H1 (cell line): Measurements from ENCODE around the gene MRPL33. TPM values are rescaled to one million over a fixed set of nuclear protein-coding genes. Genes with fewer than 3 reads are reported as not detected.

Experiments used
- CTCF ChIA-PET: fragments of 300-600 bp; sonication (Branson Sonifier 250); formaldehyde crosslinking; loops from one replicate; lab custom pipeline; 2021; ENCODE audit not compliant: partially characterized antibody; lab: Charles Lee
- POLR2A ChIA-PET: fragments of 300-600 bp; sonication (Branson Sonifier 250); formaldehyde crosslinking; loops from one replicate; lab custom pipeline; 2021; ENCODE audit warnings: inconsistent platforms; ENCODE audit not compliant: partially characterized antibody; lab: Charles Lee
- DNase-seq, 2 experiments: peaks; one replicate each; pipeline versions ENCODE4 v3.0.0 to v3.0.0-alpha.2; 2010 to 2022; ENCODE audit warnings: low spot score in 2 of 2, low read depth in 1 of 2, mixed read lengths in 1 of 2
- FAIRE-seq: peaks from 2 replicates; lab custom pipeline; 2011; peaks lifted over from hg19 to GRCh38; lab: Jason Lieb, UNC
- H2AFZ ChIP-seq: 2 replicates; pipeline ENCODE4 v1.8.1; 2012; ENCODE audit warnings: low read length, inconsistent platforms
- H2AK5ac ChIP-seq: 2 replicates; pipeline ENCODE4 v1.6.1; 2013; ENCODE audit warnings: low read depth, low read length
- H2BK120ac ChIP-seq: replicated peaks from 2 replicates; pipeline ENCODE3; 2013; ENCODE audit warnings: low read depth, low read length, inconsistent platforms
- H2BK12ac ChIP-seq: 2 replicates; pipeline ENCODE4 v1.6.1; 2013; ENCODE audit warnings: low read depth, low read length
- H2BK15ac ChIP-seq: 2 replicates; pipeline ENCODE4 v1.6.1; 2013; ENCODE audit warnings: low read length
- H2BK20ac ChIP-seq: 2 replicates; pipeline ENCODE4 v1.6.1; 2013; ENCODE audit warnings: low read length
- H2BK5ac ChIP-seq: 2 replicates; pipeline ENCODE4 v1.6.1; 2013; ENCODE audit warnings: low read depth, low read length
- H3K14ac ChIP-seq: 2 replicates; pipeline ENCODE4 v1.6.1; 2013; ENCODE audit warnings: inconsistent platforms; ENCODE audit not compliant: insufficient read length
- H3K18ac ChIP-seq: 2 replicates; pipeline ENCODE4 v1.6.1; 2013; ENCODE audit warnings: low read length; ENCODE audit errors: extremely low read depth
- H3K23ac ChIP-seq: 2 replicates; pipeline ENCODE4 v1.6.1; 2013; ENCODE audit warnings: inconsistent platforms; ENCODE audit not compliant: insufficient read length
- H3K23me2 ChIP-seq: 2 replicates; pipeline ENCODE4 v1.6.1; 2013; ENCODE audit warnings: low read depth, low read length
- H3K27ac ChIP-seq: 2 replicates; pipeline ENCODE4 v1.6.1; 2011; ENCODE audit warnings: low read depth, low read length, inconsistent platforms
- H3K27me3 ChIP-seq, 4 experiments: replicated peaks in 1 of 4; 1 replicate in 1 of 4; 2 replicates in 3 of 4; pipeline versions ENCODE4 v1.6.1 to v1.8.1; 2011 to 2013; ENCODE audit warnings: low read length in 3 of 4, mild to moderate bottlenecking in 3 of 4, inconsistent platforms in 2 of 4, mixed read lengths in 2 of 4, moderate library complexity in 1 of 4; ENCODE audit not compliant: control insufficient read depth in 3 of 4, insufficient read depth in 3 of 4; ENCODE audit errors: extremely low read depth in 1 of 4
- H3K36me3 ChIP-seq, 4 experiments: 2 replicates each; pipeline versions ENCODE4 v1.6.1 to v1.8.1; 2011 to 2013; ENCODE audit warnings: mild to moderate bottlenecking in 4 of 4, low read length in 3 of 4, moderate library complexity in 2 of 4, control low read depth in 1 of 4, inconsistent platforms in 1 of 4; ENCODE audit not compliant: insufficient read depth in 4 of 4, control insufficient read depth in 2 of 4
- H3K4ac ChIP-seq: replicated peaks from 2 replicates; pipeline ENCODE3; 2013; ENCODE audit warnings: low read length, low read depth, mixed read lengths, inconsistent platforms; ENCODE audit not compliant: insufficient read length
- H3K4me1 ChIP-seq, 4 experiments: replicated peaks in 1 of 4; 1 replicate in 1 of 4; 2 replicates in 3 of 4; pipeline versions ENCODE4 v1.6.1 to v1.8.1; 2011 to 2013; ENCODE audit warnings: low read length in 3 of 4, inconsistent platforms in 2 of 4, mixed read lengths in 1 of 4; ENCODE audit not compliant: insufficient read depth in 4 of 4, control insufficient read depth in 3 of 4
- H3K4me2 ChIP-seq, 2 experiments: 2 replicates each; pipeline versions ENCODE4 v1.6.1 to v1.8.1; 2011 to 2013; ENCODE audit warnings: low read depth in 2 of 2, low read length in 2 of 2, control low read depth in 1 of 2, inconsistent platforms in 1 of 2, mild to moderate bottlenecking in 1 of 2; ENCODE audit not compliant: insufficient read depth in 1 of 2
- H3K4me3 ChIP-seq, 4 experiments: fragments of 200-600, 300-600 bp in 1 of 4; sonication (generic), shearing (Covaris generic), sonication (Bioruptor Twin) in 1 of 4; 2 replicates each; pipeline versions ENCODE4 v1.5.1 to v1.8.1; 2011 to 2016; ENCODE audit warnings: low read length in 4 of 4, low read depth in 3 of 4, control low read depth in 2 of 4, inconsistent platforms in 2 of 4, mild to moderate bottlenecking in 2 of 4, mixed read lengths in 1 of 4, moderate library complexity in 1 of 4; ENCODE audit not compliant: insufficient read depth in 2 of 4; ENCODE audit errors: extremely low read depth in 1 of 4
- H3K56ac ChIP-seq: replicated peaks from 2 replicates; pipeline ENCODE3; 2013; ENCODE audit warnings: low read depth, mild to moderate bottlenecking, mixed read lengths, low read length, inconsistent platforms; ENCODE audit not compliant: insufficient read length
- H3K79me1 ChIP-seq: 2 replicates; pipeline ENCODE4 v1.6.1; 2013; ENCODE audit warnings: low read depth, low read length, control low read depth
- H3K79me2 ChIP-seq, 2 experiments: 2 replicates each; pipeline versions ENCODE4 v1.6.1 to v1.8.1; 2012 to 2013; ENCODE audit warnings: low read length in 2 of 2, mild to moderate bottlenecking in 2 of 2, inconsistent platforms in 1 of 2; ENCODE audit not compliant: insufficient read depth in 2 of 2, control insufficient read depth in 1 of 2
- H3K9ac ChIP-seq, 4 experiments: replicated peaks in 1 of 4; 1 replicate in 1 of 4; 2 replicates in 3 of 4; pipeline versions ENCODE4 v1.6.1 to v1.8.1; 2011 to 2013; ENCODE audit warnings: low read depth in 3 of 4, low read length in 3 of 4, control low read depth in 2 of 4, mild to moderate bottlenecking in 2 of 4, moderate library complexity in 2 of 4, inconsistent platforms in 1 of 4; ENCODE audit errors: extremely low read depth in 1 of 4
- H3K9me3 ChIP-seq, 2 experiments: 2 replicates each; pipeline versions ENCODE4 v1.6.1 to v1.8.1; 2012 to 2013; ENCODE audit warnings: mild to moderate bottlenecking in 2 of 2, moderate library complexity in 2 of 2, control low read depth in 1 of 2, inconsistent platforms in 1 of 2, low read depth in 1 of 2, low read length in 1 of 2, mixed read lengths in 1 of 2; ENCODE audit not compliant: insufficient read depth in 2 of 2
- H4K20me1 ChIP-seq, 2 experiments: replicated peaks in 1 of 2; 2 replicates each; pipeline versions ENCODE3 to v1.8.1; 2011 to 2013; ENCODE audit warnings: inconsistent platforms in 2 of 2, low read length in 2 of 2, mild to moderate bottlenecking in 1 of 2; ENCODE audit not compliant: insufficient read depth in 2 of 2, control insufficient read depth in 1 of 2
- H4K5ac ChIP-seq: 2 replicates; pipeline ENCODE4 v1.6.1; 2013; ENCODE audit warnings: low read length, low read depth, mixed read lengths, inconsistent platforms; ENCODE audit not compliant: insufficient read length
- H4K8ac ChIP-seq: 2 replicates; pipeline ENCODE4 v1.8.0; 2013; ENCODE audit warnings: mild to moderate bottlenecking, moderate library complexity, low read length, inconsistent platforms; ENCODE audit not compliant: insufficient read depth; ENCODE audit errors: extremely low read depth
- H4K91ac ChIP-seq: replicated peaks from 2 replicates; pipeline ENCODE3; 2013; ENCODE audit warnings: low read length, mixed read lengths, inconsistent platforms; ENCODE audit not compliant: insufficient read length
- CBX5 ChIP-seq: fragments of 300-800, 300-1000 bp; sonication (generic); IDR thresholded peaks from 2 replicates; pipeline ENCODE4 v1.7.1; 2016; ENCODE audit warnings: antibody characterized with exemption, low read length, low read depth
- CBX8 ChIP-seq: fragments of 300-800, 300-1000 bp; sonication (generic); IDR thresholded peaks from 2 replicates; pipeline ENCODE4 v1.7.1; 2016; ENCODE audit warnings: low read depth, low read length, borderline replicate concordance
- CREB1 ChIP-seq: IDR thresholded peaks from 2 replicates; pipeline ENCODE4 v1.6.1; 2012; ENCODE audit warnings: inconsistent platforms
- CTBP2 ChIP-seq: IDR thresholded peaks from 2 replicates; pipeline ENCODE4 v1.7.0; 2011; ENCODE audit warnings: borderline replicate concordance, mild to moderate bottlenecking, moderate library complexity, mixed read lengths, low read length; ENCODE audit not compliant: insufficient read depth, insufficient read length
- CTCF ChIP-seq, 3 experiments: IDR thresholded peaks; 1 replicate in 2 of 3; 2 replicates in 1 of 3; pipeline versions ENCODE4 v1.5.1 to v1.6.1; 2011; ENCODE audit warnings: low read length in 3 of 3, mild to moderate bottlenecking in 3 of 3, inconsistent platforms in 2 of 3, low read depth in 1 of 3, moderate library complexity in 1 of 3; ENCODE audit not compliant: insufficient read depth in 1 of 3; ENCODE audit errors: control extremely low read depth in 1 of 3
- HDAC2 ChIP-seq, 2 experiments: fragments of 300-600 bp in 1 of 2; sonication (generic) in 1 of 2; IDR thresholded peaks; 2 replicates each; pipeline ENCODE4 v1.6.1; 2011 to 2012; ENCODE audit warnings: low read depth in 2 of 2, low read length in 2 of 2, mild to moderate bottlenecking in 2 of 2, moderate library complexity in 2 of 2, borderline replicate concordance in 1 of 2, inconsistent platforms in 1 of 2
- MAFK ChIP-seq: IDR thresholded peaks from 2 replicates; pipeline ENCODE4 v1.6.1; 2012; ENCODE audit warnings: low read depth, mild to moderate bottlenecking, improper control_type of control experiment, low read length
- MAX ChIP-seq: IDR thresholded peaks from 2 replicates; pipeline ENCODE4 v1.6.1; 2012; ENCODE audit warnings: inconsistent platforms
- RFX5 ChIP-seq: IDR thresholded peaks from 2 replicates; pipeline ENCODE4 v1.6.1; 2011; ENCODE audit warnings: low read depth, low read length, improper control_type of control experiment, borderline replicate concordance
- SIRT6 ChIP-seq: IDR thresholded peaks from one replicate; pipeline ENCODE4 v1.7.1; 2012; ENCODE audit warnings: low read length, inconsistent platforms
- SP2 ChIP-seq: IDR thresholded peaks from 2 replicates; pipeline ENCODE4 v1.6.1; 2012; ENCODE audit warnings: mild to moderate bottlenecking, low read length, inconsistent platforms
- WGBS, 2 experiments: shearing (Covaris generic) in 1 of 2; methylation state at CpG; one replicate each; pipeline versions ENCODE4 v1.1.6 to v1.1.7; 2013 to 2015; ENCODE audit warnings: low lambda C conversion rate in 2 of 2, mixed read lengths in 2 of 2, inconsistent platforms in 1 of 2, low coverage in 1 of 2, missing lambda C conversion rate in 1 of 2; ENCODE audit not compliant: insufficient replicate concordance in 2 of 2, insufficient coverage in 1 of 2, insufficient read length in 1 of 2; ENCODE audit errors: extremely low coverage in 1 of 2, missing lambda C conversion rate in 1 of 2; 5-methylcytosine and 5-hydroxymethylcytosine counted together
- polyA plus RNA-seq, 7 experiments: library from polyadenylated mRNA; depleted of rRNA in 3 of 7; stranded (reverse) in 5 of 7; unstranded in 2 of 7; fragments of >200 nt in 5 of 7; fragments of 200-250 nt in 2 of 7; gene quantifications; 1 replicate in 5 of 7; 2 replicates in 1 of 7; 4 replicates in 1 of 7; pipeline versions ENCODE4 v1.2.1 to v1.2.3, GENCODE V29; 2011 to 2013; ENCODE audit warnings: missing spikeins in 2 of 7, mixed read lengths in 2 of 7
- total RNA-seq: library from RNA; stranded (reverse); fragmentation: NEBNext Ultra II Directional; extraction: Animal tissue kit (Norgen Biotek cat#: 25700); gene quantifications from 2 replicates; pipeline ENCODE4 v1.2.1, GENCODE V29; 2021

The MRPL33 gene
- total and polyA plus RNA-seq, 2 of the 8 experiments (the other 6 are each of a cell fraction or from before 2014, with no cell fraction given): 24.3 to 62.9 TPM

GRCh38 chr2:27781496-27781895 is 10.0 kb downstream of the MRPL33 start:
- Histone ChIP-seq H3K23me2 (no peaks in the 10 kb centered on the region; the same call in 1 of the 2 replicates), H2BK5ac (no peak overlapping the region), H2AFZ (no peak overlapping the region), H3K9ac (no peak overlapping the region), H3K23ac (no peak overlapping the region), H3K56ac (no peak overlapping the region), H4K8ac (no peak overlapping the region), H2BK12ac (no peak overlapping the region), H4K20me1 (peaks cover 0 to 3% of the 10 kb centered on the region in 2 experiments), H2BK120ac (no peak overlapping the region), H3K27me3 (no peaks in the 10 kb centered on the region), H3K79me1 (peaks cover 3% of the 10 kb centered on the region; the same call in 1 of the 2 replicates), H3K36me3 (peaks cover 0 to 5% (median 0%) of the 10 kb centered on the region in 4 experiments; a peak in 3 of 8 replicates), H3K4me3 (no peak overlapping the region), H2BK15ac (no peak overlapping the region), H2AK5ac (no peak overlapping the region), H3K4me1 (no peaks in the 10 kb centered on the region), H4K5ac (no peak overlapping the region), H3K14ac (no peak overlapping the region), H2BK20ac (no peak overlapping the region), H3K79me2 (peaks cover 0 to 19% of the 10 kb centered on the region in 2 experiments; a peak in 2 of 4 replicates), H3K9me3 (no peaks in the 10 kb centered on the region), H4K91ac (no peak overlapping the region), H3K27ac (no peak overlapping the region), H3K4ac (no peak overlapping the region), H3K18ac (no peak overlapping the region), H3K4me2 (no peak overlapping the region)
- FAIRE-seq (no peak), DNase-seq (peak in 1 of 2 experiments; percentile 6)
- WGBS, 2 experiments: 82% methylated on average over 2 of the region's 2 CpGs; no CpG with 5 or more reads in 1 of the 2 experiments
- ChIA-PET POLR2A (interaction anchor here (1.6 to 2.2 kb wide), 2 partner anchors 10 to 29 kb away, joined by 4 to 5 read pairs; partner anchors contain the start of gene MRPL33), CTCF (interaction anchor here (1.2 kb wide), 1 partner anchor 58 kb away, joined by 4 read pairs; no protein-coding TSS in a partner anchor)
- TF ChIP-seq HDAC2 (IDR thresholded peaks at IDR 0.05; ENCODE audit: borderline replicate concordance in 1 of 2, low read depth in 2 of 2, low read length in 2 of 2): no peak
- no peak for TF ChIP-seq SP2
- no peak for TF ChIP-seq CREB1
- TF ChIP-seq MAX: no peak
- TF ChIP-seq CBX5: no peak
- TF ChIP-seq CBX8: no peak
- TF ChIP-seq CTCF (IDR thresholded peaks at IDR 0.05; ENCODE audit: control extremely low read depth in 1 of 3, insufficient read depth in 1 of 3, low read depth in 1 of 3, low read length in 3 of 3): no peak
- no peak for TF ChIP-seq CTBP2
- no peak for TF ChIP-seq SIRT6
- no peak for TF ChIP-seq MAFK
- no peak for TF ChIP-seq RFX5
